Uterus (tissue), 4 donors: ENCODE data around the gene CASKIN2. TPM values are rescaled to one million over a fixed set of nuclear protein-coding genes. Genes with fewer than 3 reads are reported as not detected.

Source experiments
- DNase-seq, 2 donors: peaks; one replicate each; pipeline ENCODE4 v3.0.0-alpha.2; 2019 to 2020
- H3K27ac ChIP-seq, 2 donors: fragments of 200-600 bp; sonication (generic); 1 replicate in 1 of 2; 2 replicates in 1 of 2; pipeline ENCODE4 v1.5.1; 2016 to 2018
- H3K27me3 ChIP-seq, 2 donors: fragments of 200-600 bp; sonication (generic); one replicate each; pipeline ENCODE4 v1.5.1; 2018 to 2019; ENCODE audit warnings: control low read depth in 1 of 2
- H3K36me3 ChIP-seq, 2 donors: fragments of 200-600 bp; sonication (generic); one replicate each; pipeline ENCODE4 v1.5.1; 2019; ENCODE audit warnings: control low read depth in 1 of 2
- H3K4me1 ChIP-seq, 2 donors: fragments of 200-600 bp; sonication (generic); one replicate each; pipeline ENCODE4 v1.5.1; 2018 to 2019; ENCODE audit warnings: control low read depth in 1 of 2
- H3K4me3 ChIP-seq, 2 donors: fragments of 200-600 bp; sonication (generic); 1 replicate in 1 of 2; 2 replicates in 1 of 2; pipeline ENCODE4 v1.5.1; 2018 to 2019; ENCODE audit warnings: mild to moderate bottlenecking in 1 of 2
- H3K9me3 ChIP-seq, 2 donors: fragments of 200-600 bp; sonication (generic); one replicate each; pipeline ENCODE4 v1.5.1; 2019; ENCODE audit warnings: control low read depth in 1 of 2
- CTCF ChIP-seq, 4 experiments: fragments of 200-600 bp in 2 of 4; fragments of 450-650 bp in 2 of 4; sonication (generic) in 2 of 4; IDR thresholded peaks; one replicate each; pipeline ENCODE4 v1.5.1; 2016 to 2019; ENCODE audit warnings: antibody characterized with exemption in 4 of 4, mild to moderate bottlenecking in 2 of 4, moderate library complexity in 1 of 4
- POLR2A ChIP-seq, 2 donors: fragments of 450-650 bp; IDR thresholded peaks; one replicate each; pipeline ENCODE4 v1.6.1; 2016; ENCODE audit warnings: antibody characterized with exemption in 2 of 2, mild to moderate bottlenecking in 1 of 2, moderate library complexity in 1 of 2
- intact Hi-C: fragments of 100-400 bp; cut with DNase I; formaldehyde crosslinking; loops from one replicate; pipeline ENCODE4 v1.15.1; 2023; ENCODE audit warnings: low total_unique reads
- total RNA-seq, 4 donors: library from RNA; depleted of rRNA in 3 of 4; stranded (reverse); fragments of >200 nt in 3 of 4; gene quantifications; one replicate each; pipeline versions ENCODE4 v1.1.0 to v1.2.4, GENCODE V29; 2014 to 2023
- donor health status: DM: yes; HTN: yes; CAD: no.

Gene CASKIN2
- total RNA-seq, 4 donors from 2014 or later = 7.4 to 122 (median 15.5) TPM

GRCh38 chr17:75516619-75517296 lies 1.4 kb upstream of the CASKIN2 start:
- Histone ChIP-seq H3K27ac (peak overlapping the region; percentile 70 to 91), H3K4me1 (peaks cover 7 to 20% of the 10 kb centered on the region in 2 donors), H3K9me3 (no peaks in the 10 kb centered on the region), H3K4me3 (peak overlapping the region; percentile 66 to 85), H3K36me3 (no peaks in the 10 kb centered on the region), H3K27me3 (no peaks in the 10 kb centered on the region)
- intact Hi-C loops = loop anchor here (5.0 kb wide), 2 partner anchors 89 to 229 kb away; partner anchors contain the start of gene SLC25A19
- TF ChIP-seq CTCF (IDR thresholded peaks at IDR 0.05) (no peak), POLR2A (IDR thresholded peaks at IDR 0.05) (no peak)
- peak; percentile 36 to 46 for DNase-seq

- Histone ChIP-seq H3K4me1 (peaks cover 7 to 22% of the 10 kb centered on the region in 2 donors), H3K36me3 (no peaks in the 10 kb centered on the region), H3K27me3 (no peaks in the 10 kb centered on the region), H3K4me3 (peak within 1 kb of the TSS; percentile 66 to 85), H3K9me3 (no peaks in the 10 kb centered on the region), H3K27ac (peak within 1 kb of the TSS; percentile 91 to 93)
- peak; percentile 27 to 57 for TF ChIP-seq POLR2A (IDR thresholded peaks at IDR 0.05)
- peak in 1 of 4 experiments; percentile 48 for TF ChIP-seq CTCF (IDR thresholded peaks at IDR 0.05)
- DNase-seq = peak; percentile 92 to 94
- intact Hi-C loops = loop anchor here (5.0 kb wide), 2 partner anchors 89 to 229 kb away; partner anchors contain the start of gene SLC25A19
These were observed 900 bp upstream of the CASKIN2 start, which contains the start of gene TSEN54 for GRCh38 chr17:75516255-75516618. Gene TSEN54 (plus strand): TSS chr17:75516528. CDS start chr17:75516561, 33 bp downstream.

GRCh38 chr17:75514919-75515495 lies 330 bp downstream of the CASKIN2 start:
- Histone ChIP-seq H3K27ac (peak overlapping the region; percentile 91 to 93), H3K27me3 (no peaks in the 10 kb centered on the region), H3K9me3 (no peaks in the 10 kb centered on the region), H3K4me1 (peaks cover 7 to 22% of the 10 kb centered on the region in 2 donors), H3K4me3 (peak overlapping the region; percentile 66 to 85), H3K36me3 (no peaks in the 10 kb centered on the region)
- intact Hi-C loops = loop anchor here (5.0 kb wide), 2 partner anchors 88 to 228 kb away; partner anchors contain the start of gene SLC25A19
- DNase-seq = peak; percentile 51 to 55
- peak; percentile 42 to 61 for TF ChIP-seq POLR2A (IDR thresholded peaks at IDR 0.05)
- TF ChIP-seq CTCF (IDR thresholded peaks at IDR 0.05) = no peak

GRCh38 chr17:75514299-75514918 lies 928 bp downstream of the CASKIN2 start:
- H3K36me3 ChIP-seq = no peaks in the 10 kb centered on the region
- peak overlapping the region; percentile 66 to 85 for H3K4me3 ChIP-seq
- H3K27ac ChIP-seq = peak overlapping the region; percentile 91 to 93
- H3K4me1 ChIP-seq = peaks cover 7 to 23% of the 10 kb centered on the region in 2 donors
- intact Hi-C loops = no loop called here
- no peaks in the 10 kb centered on the region for H3K27me3 ChIP-seq
- TF ChIP-seq CTCF (IDR thresholded peaks at IDR 0.05) (no peak), POLR2A (IDR thresholded peaks at IDR 0.05) (no peak)
- no peaks in the 10 kb centered on the region for H3K9me3 ChIP-seq
- peak in 1 of 2 donors; percentile 38 for DNase-seq
